SW 1271 (cell line): Measurements from ENCODE around the gene NETO2.
"Not testable (repeated sequence)": the region's sequence is repeated elsewhere in the genome, so short reads cannot be mapped to it uniquely, and the experiment has no call there.

Source experiments
- DNase-seq, 2 experiments: peaks; one replicate each; lab custom pipeline; 2025; lab: John Stamatoyannopoulos, UW

NETO2 gene

GRCh38 chr16:47143677-47144558 lies at the start of gene NETO2:
NETO2 (minus strand) TSS chr16:47143945; CDS start chr16:47143612, 333 bp downstream.
- DNase-seq = peak in 1 of 2 experiments; percentile 31

DNA sequence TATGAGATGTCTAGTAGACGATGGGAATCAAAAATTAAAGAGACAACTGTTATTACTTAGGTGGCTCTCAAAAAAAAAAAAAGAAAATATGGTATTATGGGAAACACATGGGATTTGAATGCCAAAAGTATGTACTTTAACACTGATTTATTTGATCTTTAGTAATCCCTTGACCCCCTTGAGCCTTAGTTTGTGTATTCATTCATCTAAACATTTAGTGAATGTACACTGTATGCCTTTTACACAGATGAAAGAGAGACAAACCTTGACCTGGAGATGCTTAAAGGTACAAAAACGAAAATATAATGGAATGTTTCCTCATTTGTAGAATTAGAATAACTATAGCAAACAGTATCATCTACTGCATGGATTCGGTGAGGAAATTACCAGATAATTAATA lies 38.6 kb upstream of the NETO2 start:
- no peak for DNase-seq

- DNase-seq = not testable (repeated sequence)
Observed at GRCh38 chr16:47181066-47181465, 37.3 kb upstream of the NETO2 start.

- no peak for DNase-seq
Observed at GRCh38 chr16:47180073-47180472, 36.3 kb upstream of the NETO2 start.

- no peak for DNase-seq
Observed at GRCh38 chr16:47175152-47175551, 31.4 kb upstream of the NETO2 start.

DNA sequence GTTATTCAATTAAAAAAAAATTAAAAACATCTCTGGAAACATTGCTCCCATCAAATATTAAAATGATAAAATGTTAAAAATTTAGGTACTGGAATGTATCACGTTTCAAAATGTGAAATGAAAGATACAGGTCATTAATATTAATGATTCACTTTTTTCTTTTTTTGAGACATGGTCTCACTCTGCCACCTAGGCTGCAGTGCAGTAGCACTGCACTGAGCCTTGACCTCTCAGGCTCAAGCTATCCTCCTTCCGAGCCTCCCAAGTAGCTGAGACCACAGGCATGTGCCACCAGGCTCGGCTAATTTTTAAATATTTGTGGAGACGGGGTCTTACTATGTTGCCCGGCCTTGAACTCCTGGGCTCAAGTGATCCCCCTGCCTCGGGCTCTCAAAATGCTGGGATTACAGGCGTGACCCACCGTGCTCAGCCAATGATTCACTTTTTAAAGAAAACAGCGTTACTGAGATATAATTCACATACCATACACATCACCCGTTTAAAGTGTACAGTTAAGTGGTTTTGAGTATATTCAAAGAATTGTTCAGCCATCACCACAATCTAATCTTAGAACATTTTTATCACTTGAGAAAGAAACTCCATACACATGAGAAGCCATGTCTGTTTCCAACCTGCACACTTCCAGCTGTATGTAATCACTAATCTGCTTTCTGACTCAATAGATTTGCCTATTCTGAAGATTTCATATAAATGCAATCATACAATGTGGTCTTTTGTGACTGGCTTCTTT lies 19.1 kb upstream of the NETO2 start:
- no peak for DNase-seq

- no peak for DNase-seq
Observed at GRCh38 chr16:47161464-47161863, 17.7 kb upstream of the NETO2 start.

- no peak for DNase-seq
Observed at GRCh38 chr16:47160422-47160821, 16.7 kb upstream of the NETO2 start.

GRCh38 chr16:47158992-47159391 lies 15.2 kb upstream of the NETO2 start:
- DNase-seq = no peak

DNA sequence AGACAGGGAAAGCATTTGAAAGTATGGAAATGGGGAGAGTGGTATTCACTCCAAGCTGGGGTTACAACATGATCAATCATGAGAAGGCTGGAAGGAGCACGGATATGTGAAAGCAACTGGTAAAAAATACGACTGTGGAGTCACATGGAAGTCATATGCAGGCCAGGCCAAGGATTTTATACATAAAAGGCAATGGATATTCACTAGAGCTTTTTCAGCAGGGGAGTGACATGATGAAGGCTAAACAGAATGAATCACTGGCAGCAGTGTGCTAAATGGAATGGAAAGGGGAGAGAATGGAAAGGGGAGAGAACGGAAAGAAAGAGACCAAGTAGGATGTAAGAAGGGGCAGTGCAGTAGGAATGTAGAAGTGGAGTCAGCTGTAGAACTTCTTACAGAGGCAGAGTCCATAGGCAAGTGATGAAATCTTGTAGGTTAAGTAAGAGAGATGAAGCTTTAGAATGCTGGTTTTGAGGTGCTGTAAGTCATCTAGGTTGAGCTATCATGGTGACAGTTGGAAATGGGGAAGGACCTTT lies 13.0 kb upstream of the NETO2 start:
- DNase-seq = no peak

DNA sequence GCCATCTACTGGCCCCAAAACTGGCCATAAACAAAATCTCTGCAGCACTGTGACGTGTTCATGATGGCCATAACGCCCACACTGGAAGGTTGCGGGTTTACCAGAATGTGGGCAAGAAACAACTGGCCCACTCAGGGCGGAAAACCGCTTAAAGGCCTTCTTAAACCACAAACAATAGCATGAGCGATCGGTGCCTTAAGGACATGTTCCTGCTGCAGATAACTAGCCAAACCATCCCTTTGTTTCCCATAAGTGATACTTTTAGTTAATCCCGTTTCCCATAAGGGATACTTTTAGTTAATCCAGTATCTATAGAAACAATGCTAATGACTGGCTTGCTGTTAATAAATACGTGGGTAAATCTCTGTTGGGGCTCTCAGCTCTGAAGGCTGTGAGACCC lies 8.8 kb upstream of the NETO2 start:
- not testable (repeated sequence) for DNase-seq

DNA sequence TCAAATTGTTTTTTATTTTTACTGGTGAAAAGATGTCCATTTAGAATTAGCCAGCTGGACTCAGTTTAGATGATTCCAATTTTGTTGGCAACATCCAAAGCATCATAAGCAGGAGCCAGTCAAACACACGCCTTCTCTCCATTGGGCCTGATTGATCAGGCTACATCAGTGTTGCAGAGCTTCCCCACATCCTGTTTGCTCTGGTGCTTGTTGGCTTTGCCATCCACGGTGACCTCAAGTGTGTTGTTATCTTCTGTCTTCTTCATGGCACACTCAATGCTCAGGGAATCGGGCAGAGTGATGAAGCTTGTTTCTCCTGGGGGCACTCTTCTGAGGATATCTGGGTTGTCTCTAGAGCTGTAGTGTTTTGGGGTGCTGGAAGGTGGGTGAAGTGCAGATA lies 6.3 kb upstream of the NETO2 start:
- DNase-seq = no peak

DNA sequence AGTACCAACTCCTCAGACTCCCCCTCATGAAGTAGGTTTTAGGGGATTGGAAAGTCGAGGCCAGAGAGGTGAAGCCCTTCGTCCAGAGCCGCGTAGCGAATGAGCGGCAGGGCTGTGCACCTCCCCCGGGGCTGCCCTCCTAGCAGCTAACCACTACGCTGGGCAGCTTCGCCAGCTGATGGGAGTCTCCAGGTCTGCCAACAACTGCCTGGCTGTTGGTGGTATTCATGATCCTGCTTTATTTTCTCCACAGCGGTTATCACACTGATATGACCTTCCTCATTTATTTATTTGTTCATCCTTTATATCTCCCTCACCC lies 773 bp upstream of the NETO2 start:
- DNase-seq = no peak

- peak; percentile 38 to 44 for DNase-seq
Observed at GRCh38 chr16:47142821-47143676, 696 bp downstream of the NETO2 start.

- peak in 1 of 2 experiments; percentile 20 for DNase-seq
Observed at GRCh38 chr16:47142486-47142820, 1.3 kb downstream of the NETO2 start.

- peak in 1 of 2 experiments; percentile 60 for DNase-seq
Observed at GRCh38 chr16:47141773-47142485, 1.8 kb downstream of the NETO2 start.

- DNase-seq = no peak
Observed at GRCh38 chr16:47140686-47141085, 3.1 kb downstream of the NETO2 start.

GRCh38 chr16:47139561-47140185 lies 4.1 kb downstream of the NETO2 start:
- peak in 1 of 2 experiments; percentile 16 for DNase-seq

GRCh38 chr16:47137925-47138324 lies 5.8 kb downstream of the NETO2 start:
- not testable (repeated sequence) for DNase-seq

DNA sequence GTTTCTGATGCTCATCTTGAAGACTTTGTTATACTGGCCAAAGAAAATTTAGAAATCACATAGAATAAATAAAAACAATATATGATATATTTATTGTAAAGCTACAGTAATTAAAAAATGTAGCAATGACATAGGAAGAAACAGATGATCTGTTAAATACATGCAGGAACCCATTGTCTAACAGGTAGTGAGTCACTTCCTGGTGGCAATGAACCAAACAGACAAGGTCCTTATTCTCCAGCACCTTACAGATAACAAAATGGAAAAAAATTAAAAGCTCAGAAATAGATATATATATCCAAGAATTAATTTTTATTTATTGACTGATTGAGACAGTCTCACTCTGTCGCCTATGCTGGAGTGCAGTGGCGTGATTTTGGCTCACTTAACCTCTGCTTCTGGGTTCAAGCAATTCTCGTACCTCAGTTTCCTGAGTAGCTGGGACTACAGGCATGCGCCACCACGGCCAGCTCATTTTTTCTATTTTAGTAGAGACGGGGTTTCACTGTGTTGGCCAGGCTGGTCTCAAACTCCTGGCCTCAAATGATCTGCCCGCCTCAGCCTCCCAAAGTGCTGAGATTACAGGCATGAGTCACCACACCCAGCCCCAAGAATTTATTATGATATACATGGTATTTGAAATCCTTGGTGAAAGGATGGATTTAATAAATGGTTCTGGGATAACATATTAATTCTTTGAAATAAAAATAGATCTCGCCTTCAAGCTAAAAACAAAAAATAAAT lies 7.5 kb downstream of the NETO2 start:
- peak in 1 of 2 experiments; percentile 47 for DNase-seq
